K562 (cell line): ENCODE measurements around the gene HDAC2. TPM values are rescaled to one million over a fixed set of nuclear protein-coding genes. Genes with fewer than 3 reads are reported as not detected.
A peak's percentile ranks its signal among the peaks of the same experiment; 100 is the strongest.

Experiments
- CREB1 ChIP-seq, 2 experiments: sonication (generic) in 1 of 2; formaldehyde crosslinking in 1 of 2; IDR thresholded peaks; 2 replicates each; pipeline versions ENCODE4 v1.6.1 to v1.8.0; 2012 to 2022; ENCODE audit warnings: inconsistent platforms in 1 of 2, mild to moderate bottlenecking in 1 of 2, missing genetic modification reagents in 1 of 2, moderate library complexity in 1 of 2
- E2F3 ChIP-seq: fragments of 250-450 bp; sonication (Bioruptor Pico); IDR thresholded peaks from 2 replicates; pipeline ENCODE4 v1.4.0; 2020; ENCODE audit warnings: mild to moderate bottlenecking
- HMGN3 ChIP-seq: IDR thresholded peaks from 2 replicates; pipeline ENCODE4 v1.6.1; 2011; ENCODE audit warnings: borderline replicate concordance, low read depth, mild to moderate bottlenecking, mixed read lengths, low read length; ENCODE audit not compliant: insufficient read length; ENCODE audit errors: extremely low read depth
- NBN ChIP-seq: fragments of 450-650 bp; IDR thresholded peaks from 2 replicates; pipeline ENCODE4 v1.6.1; 2016; ENCODE audit warnings: low read depth, mild to moderate bottlenecking
- NUFIP1 ChIP-seq: fragments of 450-650 bp; IDR thresholded peaks from 2 replicates; pipeline ENCODE4 v1.6.1; 2018; ENCODE audit not compliant: partially characterized antibody
- POLR2AphosphoS5 ChIP-seq: IDR thresholded peaks from 2 replicates; pipeline ENCODE4 v1.6.1; 2011; ENCODE audit warnings: mild to moderate bottlenecking, low read depth, low read length, moderate library complexity; ENCODE audit not compliant: control insufficient read depth, insufficient read depth
- PRMT5 ChIP-seq: sonication (generic); formaldehyde crosslinking; IDR thresholded peaks from 2 replicates; pipeline ENCODE4 v1.5.0; 2020; ENCODE audit warnings: missing genetic modification reagents
- RBBP5 ChIP-seq: fragments of 200-600 bp; sonication (generic); IDR thresholded peaks from 2 replicates; pipeline ENCODE4 v1.6.1; 2012; ENCODE audit warnings: borderline replicate concordance, mild to moderate bottlenecking, low read length, control low read depth, inconsistent platforms; ENCODE audit not compliant: insufficient read depth, poor library complexity, severe bottlenecking
- SRSF9 ChIP-seq: fragments of 200-400 bp; formaldehyde crosslinking; IDR thresholded peaks from 2 replicates; pipeline ENCODE4 v1.6.1; 2017; ENCODE audit warnings: low read depth, low read length, borderline replicate concordance
- TCF3 ChIP-seq: sonication (generic); formaldehyde crosslinking; IDR thresholded peaks from 2 replicates; pipeline ENCODE4 v1.4.0; 2020; ENCODE audit warnings: mild to moderate bottlenecking, missing genetic modification reagents
- ZNF146 ChIP-seq: IDR thresholded peaks from one replicate; pipeline ENCODE4 v1.6.1; 2018; ENCODE audit warnings: missing compliant biosample characterization; ENCODE audit not compliant: unreplicated experiment
- ZNF165 ChIP-seq: fragments of 250-450 bp; sonication (Bioruptor Pico); IDR thresholded peaks from 2 replicates; pipeline ENCODE4 v1.4.0; 2020; ENCODE audit warnings: borderline replicate concordance
- ZNF212 ChIP-seq: fragments of 450-650 bp; formaldehyde crosslinking; IDR thresholded peaks from 2 replicates; pipeline ENCODE4 v1.4.0; 2020; ENCODE audit warnings: mild to moderate bottlenecking
- ZNF354B ChIP-seq: fragments of 250-450 bp; sonication (Bioruptor Pico); IDR thresholded peaks from 2 replicates; pipeline ENCODE4 v1.4.0; 2020
- ZNF75A ChIP-seq: fragments of 450-650 bp; formaldehyde crosslinking; IDR thresholded peaks from 2 replicates; pipeline ENCODE4 v1.4.0; 2020; ENCODE audit warnings: mild to moderate bottlenecking
- ZNF830 ChIP-seq: fragments of 250-450 bp; sonication (Bioruptor Pico); IDR thresholded peaks from 2 replicates; pipeline ENCODE4 v1.5.0; 2021; ENCODE audit warnings: mild to moderate bottlenecking
- polyA plus RNA-seq, 8 experiments: library from polyadenylated mRNA; depleted of rRNA in 4 of 8; stranded (reverse) in 5 of 8; unstranded in 3 of 8; fragments of >200 nt; fragmentation: Nextera tagmentation in 2 of 8; fragmentation: Illumina TruSeq in 1 of 8; extraction: Ambion mirVana in 2 of 8; extraction: Trizol in 1 of 8; gene quantifications; 2 replicates each; pipeline versions ENCODE4 v1.2.1 to v1.2.3, GENCODE V29; 2011 to 2014; ENCODE audit warnings: inconsistent platforms in 1 of 8, missing spikeins in 1 of 8
- total RNA-seq, 7 experiments: library from RNA; depleted of rRNA in 6 of 7; stranded (reverse); fragments of >200 nt in 6 of 7; fragmentation: Illumina TruSeq in 2 of 7; extraction: Trizol in 2 of 7; gene quantifications; 2 replicates each; pipeline versions ENCODE4 v1.2.1 to v1.2.3, GENCODE V29; 2011 to 2021; ENCODE audit warnings: low replicate concordance in 1 of 7
- TF ChIP-seq, protein P1 (sequence below): fragments of 450-650 bp; IDR thresholded peaks from 2 replicates; pipeline ENCODE4 v1.7.0; 2016; ENCODE audit warnings: borderline replicate concordance
- TF ChIP-seq, protein P2 (sequence below): fragments of 250-450 bp; sonication (Bioruptor Pico); IDR thresholded peaks from 2 replicates; pipeline ENCODE4 v1.5.0; 2020; ENCODE audit warnings: mild to moderate bottlenecking
- TF ChIP-seq, protein P3 (sequence below): fragments of 450-650 bp; IDR thresholded peaks from 2 replicates; pipeline ENCODE4 v1.6.1; 2014; ENCODE audit warnings: low read depth, mild to moderate bottlenecking, moderate library complexity, borderline replicate concordance
- TF ChIP-seq, protein P4 (sequence below): sonication (generic); formaldehyde crosslinking; IDR thresholded peaks from 2 replicates; pipeline ENCODE4 v1.8.0; 2022; ENCODE audit warnings: mild to moderate bottlenecking, missing genetic modification reagents

HDAC2 gene
- total and polyA plus RNA-seq, 9 of the 15 experiments (the other 6 are each of a cell fraction or from before 2014, with no cell fraction given) = 67.0 to 277 (median 151) TPM

- TF ChIP-seq, protein P1, sequence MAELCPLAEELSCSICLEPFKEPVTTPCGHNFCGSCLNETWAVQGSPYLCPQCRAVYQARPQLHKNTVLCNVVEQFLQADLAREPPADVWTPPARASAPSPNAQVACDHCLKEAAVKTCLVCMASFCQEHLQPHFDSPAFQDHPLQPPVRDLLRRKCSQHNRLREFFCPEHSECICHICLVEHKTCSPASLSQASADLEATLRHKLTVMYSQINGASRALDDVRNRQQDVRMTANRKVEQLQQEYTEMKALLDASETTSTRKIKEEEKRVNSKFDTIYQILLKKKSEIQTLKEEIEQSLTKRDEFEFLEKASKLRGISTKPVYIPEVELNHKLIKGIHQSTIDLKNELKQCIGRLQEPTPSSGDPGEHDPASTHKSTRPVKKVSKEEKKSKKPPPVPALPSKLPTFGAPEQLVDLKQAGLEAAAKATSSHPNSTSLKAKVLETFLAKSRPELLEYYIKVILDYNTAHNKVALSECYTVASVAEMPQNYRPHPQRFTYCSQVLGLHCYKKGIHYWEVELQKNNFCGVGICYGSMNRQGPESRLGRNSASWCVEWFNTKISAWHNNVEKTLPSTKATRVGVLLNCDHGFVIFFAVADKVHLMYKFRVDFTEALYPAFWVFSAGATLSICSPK = no peak
- TF ChIP-seq ZNF165 (CRISPR knock-in tag) (no peak), ZNF830 (CRISPR knock-in tag) (no peak), ZNF146 (CRISPR knock-in tag) (no peak), E2F3 (CRISPR knock-in tag) (peak; percentile 86), PRMT5 (CRISPR knock-in tag) (0 out of 2 replicates have a peak, but pooled peaks have one; percentile 65), NBN (peak; percentile 69; the same call in 1 of the 2 replicates), POLR2AphosphoS5 (peak; percentile 32; the same call in 1 of the 2 replicates), SRSF9 (no peak), ZNF75A (CRISPR knock-in tag) (no peak), TCF3 (CRISPR knock-in tag) (no peak), HMGN3 (peak; percentile 73), ZNF354B (CRISPR knock-in tag) (no peak), ZNF212 (CRISPR knock-in tag) (no peak), RBBP5 (peak; percentile 94), NUFIP1 (peak; percentile 93), CREB1 (IDR thresholded peaks at IDR 0.05) (0 out of 2 replicates have a peak, but pooled peaks have one; percentile 29), CREB1 (CRISPR knock-in tag; IDR thresholded peaks at IDR 0.05) (peak; percentile 74)
- TF ChIP-seq, protein P2, sequence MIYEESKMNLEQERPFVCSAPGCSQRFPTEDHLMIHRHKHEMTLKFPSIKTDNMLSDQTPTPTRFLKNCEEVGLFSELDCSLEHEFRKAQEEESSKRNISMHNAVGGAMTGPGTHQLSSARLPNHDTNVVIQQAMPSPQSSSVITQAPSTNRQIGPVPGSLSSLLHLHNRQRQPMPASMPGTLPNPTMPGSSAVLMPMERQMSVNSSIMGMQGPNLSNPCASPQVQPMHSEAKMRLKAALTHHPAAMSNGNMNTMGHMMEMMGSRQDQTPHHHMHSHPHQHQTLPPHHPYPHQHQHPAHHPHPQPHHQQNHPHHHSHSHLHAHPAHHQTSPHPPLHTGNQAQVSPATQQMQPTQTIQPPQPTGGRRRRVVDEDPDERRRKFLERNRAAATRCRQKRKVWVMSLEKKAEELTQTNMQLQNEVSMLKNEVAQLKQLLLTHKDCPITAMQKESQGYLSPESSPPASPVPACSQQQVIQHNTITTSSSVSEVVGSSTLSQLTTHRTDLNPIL (CRISPR knock-in tag) = no peak
- TF ChIP-seq, protein P3, sequence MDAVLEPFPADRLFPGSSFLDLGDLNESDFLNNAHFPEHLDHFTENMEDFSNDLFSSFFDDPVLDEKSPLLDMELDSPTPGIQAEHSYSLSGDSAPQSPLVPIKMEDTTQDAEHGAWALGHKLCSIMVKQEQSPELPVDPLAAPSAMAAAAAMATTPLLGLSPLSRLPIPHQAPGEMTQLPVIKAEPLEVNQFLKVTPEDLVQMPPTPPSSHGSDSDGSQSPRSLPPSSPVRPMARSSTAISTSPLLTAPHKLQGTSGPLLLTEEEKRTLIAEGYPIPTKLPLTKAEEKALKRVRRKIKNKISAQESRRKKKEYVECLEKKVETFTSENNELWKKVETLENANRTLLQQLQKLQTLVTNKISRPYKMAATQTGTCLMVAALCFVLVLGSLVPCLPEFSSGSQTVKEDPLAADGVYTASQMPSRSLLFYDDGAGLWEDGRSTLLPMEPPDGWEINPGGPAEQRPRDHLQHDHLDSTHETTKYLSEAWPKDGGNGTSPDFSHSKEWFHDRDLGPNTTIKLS = peak; percentile 53; the same call in 1 of the 2 replicates
- TF ChIP-seq, protein P4, sequence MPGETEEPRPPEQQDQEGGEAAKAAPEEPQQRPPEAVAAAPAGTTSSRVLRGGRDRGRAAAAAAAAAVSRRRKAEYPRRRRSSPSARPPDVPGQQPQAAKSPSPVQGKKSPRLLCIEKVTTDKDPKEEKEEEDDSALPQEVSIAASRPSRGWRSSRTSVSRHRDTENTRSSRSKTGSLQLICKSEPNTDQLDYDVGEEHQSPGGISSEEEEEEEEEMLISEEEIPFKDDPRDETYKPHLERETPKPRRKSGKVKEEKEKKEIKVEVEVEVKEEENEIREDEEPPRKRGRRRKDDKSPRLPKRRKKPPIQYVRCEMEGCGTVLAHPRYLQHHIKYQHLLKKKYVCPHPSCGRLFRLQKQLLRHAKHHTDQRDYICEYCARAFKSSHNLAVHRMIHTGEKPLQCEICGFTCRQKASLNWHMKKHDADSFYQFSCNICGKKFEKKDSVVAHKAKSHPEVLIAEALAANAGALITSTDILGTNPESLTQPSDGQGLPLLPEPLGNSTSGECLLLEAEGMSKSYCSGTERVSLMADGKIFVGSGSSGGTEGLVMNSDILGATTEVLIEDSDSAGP (CRISPR knock-in tag) = peak; percentile 74; the same call in 1 of the 2 replicates
Observed at GRCh38 chr6:113970805-113971676, at the start of gene HDAC2 (continued).
